Loucy (cell line): Measurements from ENCODE around the gene MAGEB3.

Experiments
- H2AFZ ChIP-seq: fragments of 200-600 bp; sonication (generic); 2 replicates; pipeline ENCODE4 v1.6.0; 2016; ENCODE audit warnings: antibody characterized with exemption, mild to moderate bottlenecking, low read length, moderate library complexity
- H3F3A ChIP-seq: fragments of 200-600 bp; 2 replicates; pipeline ENCODE4 v1.6.0; 2016; ENCODE audit warnings: antibody characterized with exemption, low read depth, mild to moderate bottlenecking
- H3K27me3 ChIP-seq: fragments of 200-600 bp; sonication (generic); 2 replicates; pipeline ENCODE4 v1.6.1; 2014; ENCODE audit warnings: low read length, mild to moderate bottlenecking; ENCODE audit not compliant: insufficient read depth, poor library complexity, severe bottlenecking
- H3K36me3 ChIP-seq: fragments of 200-600 bp; sonication (generic); 2 replicates; pipeline ENCODE4 v1.6.1; 2016; ENCODE audit warnings: low read length; ENCODE audit not compliant: insufficient read depth
- H3K4me1 ChIP-seq: fragments of 200-600 bp; sonication (generic); 2 replicates; pipeline ENCODE4 v1.5.1; 2014; ENCODE audit warnings: low read length, mild to moderate bottlenecking; ENCODE audit not compliant: insufficient read depth, poor library complexity, severe bottlenecking
- H3K4me2 ChIP-seq: fragments of 200-600 bp; sonication (generic); 2 replicates; pipeline ENCODE4 v1.6.0; 2014; ENCODE audit warnings: antibody characterized with exemption, low read length, low read depth, mild to moderate bottlenecking; ENCODE audit not compliant: poor library complexity, severe bottlenecking
- H3K4me3 ChIP-seq: fragments of 200-600 bp; sonication (generic); 2 replicates; pipeline ENCODE4 v1.5.1; 2014; ENCODE audit warnings: low read length, mild to moderate bottlenecking, mixed read lengths; ENCODE audit not compliant: poor library complexity, severe bottlenecking
- H3K79me2 ChIP-seq: fragments of 200-600 bp; sonication (generic); 2 replicates; pipeline ENCODE4 v1.6.1; 2014; ENCODE audit warnings: low read length; ENCODE audit not compliant: insufficient read depth
- H3K9ac ChIP-seq: fragments of 200-600 bp; sonication (generic); 2 replicates; pipeline ENCODE4 v1.6.0; 2014; ENCODE audit warnings: mild to moderate bottlenecking, low read depth, low read length, moderate library complexity; ENCODE audit not compliant: poor library complexity, severe bottlenecking
- H3K9me2 ChIP-seq: fragments of 200-600 bp; sonication (generic); replicated peaks from 2 replicates; pipeline ENCODE4 v1.6.1; 2016; ENCODE audit warnings: low read depth, low read length, mixed read lengths
- H3K9me3 ChIP-seq: fragments of 200-600 bp; sonication (generic); 2 replicates; pipeline ENCODE4 v1.6.1; 2014; ENCODE audit warnings: mild to moderate bottlenecking, antibody characterized with exemption, low read length, low read depth; ENCODE audit not compliant: insufficient read depth
- H4K20me1 ChIP-seq: fragments of 200-600 bp; sonication (generic); 2 replicates; pipeline ENCODE4 v1.6.0; 2014; ENCODE audit warnings: antibody characterized with exemption, low read length, mild to moderate bottlenecking; ENCODE audit not compliant: insufficient read depth, poor library complexity, severe bottlenecking
- CTCF ChIP-seq: fragments of 200-600 bp; sonication (generic); conservative IDR thresholded peaks from 2 replicates; pipeline ENCODE4 v1.5.1; 2014; ENCODE audit warnings: mild to moderate bottlenecking, antibody characterized with exemption, low read length
- EZH2phosphoT487 ChIP-seq: fragments of 200-600 bp; IDR thresholded peaks from 2 replicates; pipeline ENCODE4 v1.6.1; 2018; ENCODE audit warnings: antibody characterized with exemption, mild to moderate bottlenecking, moderate library complexity, borderline replicate concordance

MAGEB3 gene

GRCh38 chrX:30230395-30230794 lies at the start of gene MAGEB3:
Gene MAGEB3, plus strand, starts transcription at chrX:30230657. Its CDS starts 5,268 bp downstream, at chrX:30235925.
- Histone ChIP-seq H3F3A (no peaks in the 10 kb centered on the region), H3K79me2 (no peaks in the 10 kb centered on the region), H3K27me3 (no peaks in the 10 kb centered on the region), H4K20me1 (no peaks in the 10 kb centered on the region), H3K36me3 (no peaks in the 10 kb centered on the region), H3K4me1 (no peaks in the 10 kb centered on the region), H3K4me3 (no peak within 1 kb of the TSS), H3K9me3 (no peaks in the 10 kb centered on the region), H2AFZ (no peak within 1 kb of the TSS), H3K9me2 (no peaks in the 10 kb centered on the region), H3K4me2 (no peak within 1 kb of the TSS), H3K9ac (no peak within 1 kb of the TSS)
- no peak for TF ChIP-seq CTCF
- TF ChIP-seq EZH2phosphoT487, result no peak

- TF ChIP-seq EZH2phosphoT487 (no peak), CTCF (no peak)
- no peaks in the 10 kb centered on the region for H3K9me2 ChIP-seq
Observed at GRCh38 chrX:30181353-30181752, 49.1 kb upstream of the MAGEB3 start.

GRCh38 chrX:30183554-30183953 lies 46.9 kb upstream of the MAGEB3 start:
- Histone ChIP-seq H3F3A (no peaks in the 10 kb centered on the region), H3K9ac (no peak overlapping the region), H4K20me1 (no peaks in the 10 kb centered on the region), H3K9me3 (no peaks in the 10 kb centered on the region), H3K79me2 (no peaks in the 10 kb centered on the region), H3K27me3 (no peaks in the 10 kb centered on the region), H3K9me2 (no peaks in the 10 kb centered on the region), H2AFZ (no peak overlapping the region), H3K36me3 (no peaks in the 10 kb centered on the region), H3K4me3 (no peak overlapping the region), H3K4me2 (no peak overlapping the region), H3K4me1 (no peaks in the 10 kb centered on the region)
- no peak for TF ChIP-seq CTCF
- no peak for TF ChIP-seq EZH2phosphoT487

More at GRCh38 chrX:30181353-30181752, 49.1 kb upstream of the MAGEB3 start:
- Histone ChIP-seq H3K4me2 (no peak overlapping the region), H4K20me1 (no peaks in the 10 kb centered on the region), H3K27me3 (no peaks in the 10 kb centered on the region), H3K79me2 (no peaks in the 10 kb centered on the region), H3K9ac (no peak overlapping the region), H3K4me3 (no peak overlapping the region), H3K4me1 (no peaks in the 10 kb centered on the region), H3K9me3 (no peaks in the 10 kb centered on the region), H3F3A (no peaks in the 10 kb centered on the region), H2AFZ (no peak overlapping the region), H3K36me3 (no peaks in the 10 kb centered on the region)
